ENCODE results near the gene FAN1.

The FAN1 gene

GRCh38 chr15:30904812-30905211, 1.1 kb downstream of the FAN1 start:
- TF ChIP-seq CTCF (conservative IDR thresholded peaks at IDR 0.05; ENCODE audit: low read depth, low read length), result no peak
- H3K4me3 ChIP-seq (ENCODE audit: low read length), result peak overlapping the region; percentile 79
- DNase-seq (ENCODE audit: low read depth), result no peak

GRCh38 chr15:30905821-30906220, 2.1 kb downstream of the FAN1 start:
- no peak for DNase-seq (ENCODE audit: low read depth)
- no peak overlapping the region for H3K4me3 ChIP-seq (ENCODE audit: low read length)
- TF ChIP-seq CTCF (conservative IDR thresholded peaks at IDR 0.05; ENCODE audit: low read depth, low read length), result peak; percentile 38

DNA sequence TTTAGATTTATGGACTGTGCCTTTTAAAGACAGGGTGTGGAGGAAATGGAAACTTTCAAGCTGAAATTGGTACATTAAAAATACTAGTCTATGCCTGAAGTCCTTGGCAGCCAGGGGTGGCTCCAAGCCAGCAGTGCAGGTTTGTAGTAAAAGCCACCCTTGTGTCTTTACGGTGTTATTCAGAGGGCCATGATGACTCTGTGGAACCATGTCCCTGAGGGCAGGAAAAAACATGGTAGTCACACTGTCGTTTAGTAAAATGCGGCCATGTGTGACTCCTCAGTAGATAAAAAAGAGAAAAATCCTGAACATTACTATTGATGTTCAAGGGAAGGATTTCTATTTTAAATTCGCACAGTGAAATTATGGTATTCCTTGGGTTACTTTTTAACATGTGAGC, 2.7 kb downstream of the FAN1 start:
- no peak overlapping the region for H3K4me3 ChIP-seq (ENCODE audit: low read length)
- no peak for DNase-seq (ENCODE audit: low read depth)
- TF ChIP-seq CTCF (conservative IDR thresholded peaks at IDR 0.05; ENCODE audit: low read depth, low read length), result no peak

- no peak for TF ChIP-seq CTCF (conservative IDR thresholded peaks at IDR 0.05; ENCODE audit: low read depth, low read length)
- H3K4me3 ChIP-seq (ENCODE audit: low read length), result no peak overlapping the region
- DNase-seq (ENCODE audit: low read depth), result no peak
Measured at GRCh38 chr15:30913761-30914160, 10.0 kb downstream of the FAN1 start.

- H3K4me3 ChIP-seq (ENCODE audit: low read length), result no peak overlapping the region
- no peak for TF ChIP-seq CTCF (conservative IDR thresholded peaks at IDR 0.05; ENCODE audit: low read depth, low read length)
- DNase-seq (ENCODE audit: low read depth), result no peak
Measured at GRCh38 chr15:30917013-30917412, 13.3 kb downstream of the FAN1 start.

DNA sequence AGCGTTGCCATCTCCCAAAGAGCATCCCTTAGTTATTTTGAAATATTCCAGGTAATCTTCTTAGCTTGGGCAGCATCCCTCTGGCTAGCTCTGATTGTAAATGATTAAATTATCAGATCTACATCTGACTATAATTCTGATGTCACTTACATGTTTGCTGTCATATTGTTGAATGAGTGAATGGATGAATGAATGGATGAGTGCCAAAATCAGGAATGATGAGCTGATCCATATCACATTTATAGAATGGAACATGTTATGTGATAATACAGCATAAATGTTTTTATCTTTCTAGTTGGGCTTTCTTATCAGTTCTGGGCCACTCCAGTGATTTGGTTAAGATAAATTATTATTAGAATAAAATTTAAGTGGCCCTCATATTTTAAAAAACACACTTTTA, 14.0 kb downstream of the FAN1 start:
- no peak for TF ChIP-seq CTCF (conservative IDR thresholded peaks at IDR 0.05; ENCODE audit: low read depth, low read length)
- no peak overlapping the region for H3K4me3 ChIP-seq (ENCODE audit: low read length)
- DNase-seq (ENCODE audit: low read depth), result no peak

GRCh38 chr15:30918366-30918765, 14.7 kb downstream of the FAN1 start:
- no peak overlapping the region for H3K4me3 ChIP-seq (ENCODE audit: low read length)
- DNase-seq (ENCODE audit: low read depth), result no peak
- no peak for TF ChIP-seq CTCF (conservative IDR thresholded peaks at IDR 0.05; ENCODE audit: low read depth, low read length)
